Medulla oblongata (tissue), 1 donor: Measurements from ENCODE around the gene DLG2.

Experiments used
- DNase-seq: peaks from one replicate; pipeline ENCODE4 v3.0.0-alpha.2; 2015; ENCODE audit errors: extremely low spot score

Gene DLG2

DNA sequence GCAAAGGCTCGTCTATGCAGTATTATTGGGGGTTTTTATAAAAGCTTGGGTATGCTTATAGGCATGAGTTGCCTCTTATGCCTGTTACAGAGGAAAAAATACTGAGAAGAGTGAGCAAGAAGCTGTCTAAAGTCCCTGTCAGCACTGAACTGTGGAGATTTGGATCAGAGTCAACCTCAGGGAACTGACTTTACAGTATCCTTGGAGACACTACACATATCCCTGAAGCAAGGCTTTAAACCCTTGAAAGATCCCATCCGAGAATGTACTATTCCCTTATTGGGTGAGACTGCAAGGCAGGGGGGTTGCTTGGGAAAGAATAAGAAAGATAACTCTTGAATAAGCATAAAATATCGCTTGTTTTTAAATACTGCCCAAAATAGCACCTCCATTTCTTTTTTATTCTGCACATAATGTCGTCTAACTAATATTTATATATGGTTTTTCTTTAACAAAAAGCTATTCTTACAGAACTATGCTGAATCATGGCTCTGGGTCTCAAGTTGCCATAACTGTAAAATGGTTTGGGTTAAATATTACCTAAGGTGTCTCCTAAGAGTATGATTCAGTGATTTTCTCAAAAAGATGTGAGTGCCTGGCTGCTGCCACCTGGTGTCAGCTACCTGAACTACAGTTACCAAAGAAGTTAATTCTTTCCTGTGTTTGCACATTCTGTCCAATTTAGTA lies 1062.8 kb downstream of the DLG2 start:
- peak; percentile 38 for DNase-seq

- DNase-seq: no peak
These were observed 1063.8 kb downstream of the DLG2 start for GRCh38 chr11:84563356-84563755.

GRCh38 chr11:84560206-84560605 lies 1066.9 kb downstream of the DLG2 start:
- no peak for DNase-seq

- DNase-seq: peak; percentile 79
These were observed 1068.8 kb downstream of the DLG2 start for GRCh38 chr11:84558085-84558905.

- DNase-seq: no peak
These were observed 1074.4 kb downstream of the DLG2 start for GRCh38 chr11:84552791-84553190.

DNA sequence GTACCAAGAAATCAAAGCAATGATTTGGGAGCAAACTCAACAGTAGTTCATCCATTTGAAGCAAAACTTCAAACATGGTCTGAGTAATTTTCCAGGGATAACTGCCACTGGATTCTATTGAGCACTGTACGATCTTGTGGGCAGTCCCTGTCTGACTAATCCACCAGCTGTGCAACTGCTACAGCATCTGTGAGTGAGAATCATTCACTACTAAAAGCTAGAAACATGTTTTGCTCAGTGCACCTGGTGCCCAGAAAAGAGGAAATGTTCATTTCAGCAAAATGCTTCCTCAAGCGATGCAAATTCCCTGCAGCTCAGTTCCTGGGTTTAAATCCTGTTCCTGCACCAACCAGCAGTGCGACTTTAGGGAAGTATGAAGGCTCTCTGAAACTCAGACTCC lies 1077.9 kb downstream of the DLG2 start:
- DNase-seq: no peak

- no peak for DNase-seq
These were observed 1082.6 kb downstream of the DLG2 start for GRCh38 chr11:84544566-84544965.

GRCh38 chr11:84543367-84544159 lies 1083.6 kb downstream of the DLG2 start:
- no peak for DNase-seq

DNA sequence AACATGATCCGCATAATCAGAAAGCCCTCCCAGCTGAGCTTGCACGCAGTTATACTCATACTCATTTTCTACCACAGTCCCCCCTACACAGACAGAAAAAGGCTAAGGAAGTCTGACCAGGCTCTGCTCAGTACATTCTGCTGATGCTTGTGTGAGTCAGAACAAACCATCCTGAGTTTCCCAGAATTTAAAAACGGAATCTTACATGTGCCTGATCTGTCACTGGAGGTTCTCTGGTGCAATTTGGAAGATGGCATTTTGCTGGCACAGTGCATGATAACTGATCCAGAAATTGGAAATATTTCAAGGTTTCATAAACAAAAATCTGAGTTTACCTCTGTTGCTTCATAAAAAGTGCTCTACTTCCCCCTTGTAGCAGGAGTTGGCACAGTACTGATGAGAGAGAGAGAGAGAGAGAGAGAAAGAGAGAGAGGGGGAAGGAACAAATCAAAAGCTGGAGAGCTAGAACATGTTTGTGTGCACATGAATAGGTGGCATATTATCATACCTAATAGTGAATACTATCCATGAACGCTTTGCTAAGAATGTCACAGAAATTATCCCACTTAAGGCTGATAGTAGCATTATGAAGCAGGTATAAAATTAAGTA lies 1085.3 kb downstream of the DLG2 start:
- DNase-seq: no peak

GRCh38 chr11:84536456-84536855 lies 1090.7 kb downstream of the DLG2 start:
- no peak for DNase-seq

- DNase-seq: no peak
These were observed 1094.8 kb downstream of the DLG2 start for GRCh38 chr11:84532364-84532763.

DNA sequence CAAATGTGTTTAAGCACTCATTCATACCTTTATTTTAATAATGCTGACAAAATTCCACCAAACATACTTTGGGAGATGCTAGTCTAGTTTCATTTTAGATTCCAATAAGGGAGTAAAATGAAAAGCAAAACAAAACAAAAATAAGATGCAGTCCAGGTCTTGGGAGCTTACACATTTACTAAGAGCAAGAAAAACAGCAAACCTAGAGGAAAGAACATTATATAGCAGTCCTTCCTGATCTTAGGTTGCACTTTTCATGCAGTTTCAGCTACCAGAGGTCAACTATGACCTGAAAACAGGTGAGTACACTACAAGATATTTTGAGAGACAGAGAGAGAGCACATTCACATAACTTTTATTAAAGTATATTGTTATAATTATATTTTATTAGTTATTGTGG lies 1100.9 kb downstream of the DLG2 start:
- DNase-seq: no peak

- DNase-seq: peak; percentile 64
These were observed 1102.6 kb downstream of the DLG2 start for GRCh38 chr11:84524422-84525051.

DNA sequence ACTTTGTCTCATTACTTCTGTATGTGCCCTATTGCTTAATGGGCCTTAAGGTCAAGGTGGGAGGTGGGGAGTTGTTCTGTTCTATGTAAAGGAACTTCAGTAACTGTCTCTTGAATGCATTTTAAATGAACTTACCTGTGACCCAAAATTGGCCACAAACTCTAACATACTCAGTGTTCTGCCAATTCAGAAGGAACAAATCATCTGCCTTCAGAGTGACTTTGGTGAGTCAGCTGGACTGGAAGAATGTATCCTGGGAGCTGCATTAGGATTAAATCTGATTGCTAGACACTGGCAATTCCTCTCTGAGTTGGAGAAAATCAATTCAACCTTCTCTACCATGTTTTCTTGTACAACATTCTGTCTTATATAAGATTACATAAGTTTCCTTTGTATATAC lies 1104.8 kb downstream of the DLG2 start:
- DNase-seq: no peak

DNA sequence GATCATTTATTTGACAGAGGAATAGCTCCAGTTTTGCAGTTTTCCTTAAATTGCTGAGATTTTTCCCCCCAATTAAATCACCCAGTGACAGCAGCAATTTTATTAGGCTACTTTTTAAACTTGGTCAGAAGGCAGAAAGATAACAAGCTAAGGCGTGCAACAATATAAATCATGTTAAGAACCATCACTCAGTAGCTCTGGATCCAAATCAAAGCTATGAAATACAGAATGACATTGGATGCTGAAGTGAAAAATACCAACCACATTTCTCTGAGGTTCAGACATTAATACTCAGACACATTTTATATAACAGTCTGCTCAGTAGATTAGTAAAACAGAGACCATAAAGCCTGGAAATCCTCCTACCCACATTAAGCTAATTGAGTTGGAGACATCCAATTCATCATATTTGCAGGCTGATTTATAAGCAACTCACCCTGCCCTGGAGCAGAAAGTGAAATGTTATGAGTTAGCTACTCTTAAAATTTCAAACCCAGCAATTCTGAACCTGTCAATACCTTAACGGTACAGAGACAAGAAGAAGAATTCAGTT lies 1108.4 kb downstream of the DLG2 start:
- no peak for DNase-seq

GRCh38 chr11:84514436-84514835 lies 1112.7 kb downstream of the DLG2 start:
- DNase-seq: no peak

GRCh38 chr11:84503503-84503902 lies 1123.6 kb downstream of the DLG2 start:
- DNase-seq: no peak

DNA sequence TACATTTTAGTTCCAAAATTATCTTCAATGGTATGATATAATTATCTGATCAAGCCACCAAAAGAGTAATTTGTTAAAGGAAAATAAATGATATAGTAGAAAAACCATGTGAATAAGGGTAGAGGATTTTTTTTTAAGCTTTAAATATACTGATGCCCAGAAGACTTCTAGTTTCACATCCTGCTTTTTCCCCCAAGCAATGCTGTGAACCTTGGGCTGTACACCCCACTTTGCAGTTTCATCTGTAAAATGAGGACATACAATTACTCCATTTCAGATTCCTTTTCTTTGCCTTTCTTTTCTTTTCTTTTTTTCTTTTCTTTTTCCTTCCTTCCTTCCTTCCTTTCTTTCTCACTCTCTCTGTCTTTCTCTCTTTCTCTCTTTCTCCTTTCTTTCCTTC lies 1125.4 kb downstream of the DLG2 start:
- no peak for DNase-seq

DNA sequence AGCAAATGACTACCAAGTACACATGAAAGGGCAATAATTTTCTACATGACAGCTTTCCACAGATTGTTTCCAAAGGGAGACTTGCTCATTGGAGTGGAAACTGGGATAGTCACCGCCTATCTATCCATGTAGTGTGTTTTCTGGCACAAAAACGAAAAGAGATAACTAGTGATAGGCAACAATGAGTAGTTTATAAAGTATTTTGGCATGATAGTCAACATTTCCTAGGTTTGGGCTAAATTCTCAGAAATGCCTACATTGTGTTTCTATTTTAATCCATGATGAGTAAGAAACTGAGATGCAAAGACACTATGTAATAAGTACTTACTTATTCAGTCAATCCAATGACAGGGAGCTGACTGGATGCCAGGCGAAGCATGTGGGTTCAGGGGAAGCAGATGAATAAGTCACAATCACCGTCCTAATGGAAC lies 1129.1 kb downstream of the DLG2 start:
- no peak for DNase-seq

DNA sequence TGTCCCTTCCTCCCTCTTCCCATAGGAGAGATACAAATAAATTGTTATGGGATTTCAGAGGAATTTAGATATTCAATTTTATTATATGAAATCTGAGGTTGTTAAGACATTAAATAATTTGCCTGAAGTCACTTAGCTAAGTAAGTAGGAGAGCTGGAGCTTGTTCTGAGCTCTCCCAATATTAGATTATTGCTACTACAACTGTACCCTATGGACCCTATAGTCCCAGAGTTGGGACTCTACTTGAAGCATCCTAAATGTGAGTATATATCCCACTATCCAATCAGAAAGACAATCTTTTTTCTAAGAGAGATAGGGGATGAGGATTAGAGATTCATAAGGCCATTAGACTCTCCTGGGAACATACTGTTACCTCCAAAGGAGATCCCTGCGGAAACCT lies 1130.0 kb downstream of the DLG2 start:
- no peak for DNase-seq

- DNase-seq: no peak
These were observed 1131.0 kb downstream of the DLG2 start for GRCh38 chr11:84496122-84496521.
